HUDEP-2 (cell line): Measurements from ENCODE around the gene PUSL1.

ENCODE experiments used
- DNase-seq, 76 experiments: peaks; one replicate each; lab custom pipeline; 2025; ENCODE audit not compliant: unreplicated experiment in 76 of 76; lab: John Stamatoyannopoulos, UW

PUSL1 gene

GRCh38 chr1:1335792-1336248 is 27.4 kb downstream of the PUSL1 start:
- no peak for DNase-seq

GRCh38 chr1:1336446-1336845 is 28.0 kb downstream of the PUSL1 start:
- DNase-seq = no peak

GRCh38 chr1:1336931-1337792 is 28.8 kb downstream of the PUSL1 start:
- DNase-seq = no peak

- peak in 14 of 76 experiments; percentile 7 to 34 (median 20) for DNase-seq
Measured at GRCh38 chr1:1337793-1338147, 29.4 kb downstream of the PUSL1 start.

- DNase-seq = no peak
Measured at GRCh38 chr1:1338278-1338677, 29.9 kb downstream of the PUSL1 start.

- no peak for DNase-seq
Measured at GRCh38 chr1:1340185-1340584, 31.8 kb downstream of the PUSL1 start.

GRCh38 chr1:1340791-1341548 is 32.6 kb downstream of the PUSL1 start:
- DNase-seq = no peak

GRCh38 chr1:1341549-1342021 is 33.2 kb downstream of the PUSL1 start:
- DNase-seq = no peak

GRCh38 chr1:1342061-1342562 is 33.7 kb downstream of the PUSL1 start:
- DNase-seq = no peak

GRCh38 chr1:1342584-1343115 is 34.3 kb downstream of the PUSL1 start:
- DNase-seq = no peak

GRCh38 chr1:1343811-1344421 is 35.5 kb downstream of the PUSL1 start:
- DNase-seq = no peak

GRCh38 chr1:1344655-1345361 is 36.4 kb downstream of the PUSL1 start:
- DNase-seq = peak in 15 of 76 experiments; percentile 17 to 53 (median 31)

GRCh38 chr1:1345384-1345783 is 37.0 kb downstream of the PUSL1 start:
- no peak for DNase-seq

- no peak for DNase-seq
Measured at GRCh38 chr1:1345860-1346500, 37.6 kb downstream of the PUSL1 start.

GRCh38 chr1:1346501-1346890 is 38.1 kb downstream of the PUSL1 start:
- DNase-seq = no peak

GRCh38 chr1:1347026-1347595 is 38.7 kb downstream of the PUSL1 start:
- no peak for DNase-seq

GRCh38 chr1:1347663-1348419 is 39.4 kb downstream of the PUSL1 start:
- DNase-seq = peak in 69 of 76 experiments; percentile 23 to 76 (median 57)

- peak in 4 of 76 experiments; percentile 17 to 43 (median 28) for DNase-seq
Measured at GRCh38 chr1:1348420-1349255, 40.2 kb downstream of the PUSL1 start.
